SJSA1 (cell line): ENCODE data around the gene THAP12. TPM values are rescaled to one million over a fixed set of nuclear protein-coding genes. Genes with fewer than 3 reads are reported as not detected.

Experiments used
- DNase-seq, 2 experiments: peaks; one replicate each; pipeline ENCODE4 v3.0.0-alpha.2; 2015 to 2020; ENCODE audit warnings: low spot score in 2 of 2, low read depth in 1 of 2
- H3K27ac ChIP-seq: fragments of 250-450 bp; sonication (Bioruptor Pico); 2 replicates; pipeline ENCODE4 v1.5.1; 2020; ENCODE audit warnings: mild to moderate bottlenecking, moderate library complexity
- H3K27me3 ChIP-seq: fragments of 250-450 bp; sonication (Bioruptor Pico); replicated peaks from 2 replicates; pipeline ENCODE4 v1.5.1; 2020; ENCODE audit warnings: mild to moderate bottlenecking, moderate library complexity
- H3K36me3 ChIP-seq: fragments of 250-450 bp; sonication (Bioruptor Pico); 2 replicates; pipeline ENCODE4 v1.5.1; 2020; ENCODE audit warnings: mild to moderate bottlenecking
- H3K4me1 ChIP-seq: fragments of 250-450 bp; sonication (Bioruptor Pico); replicated peaks from 2 replicates; pipeline ENCODE4 v1.6.1; 2021; ENCODE audit warnings: mild to moderate bottlenecking
- H3K4me3 ChIP-seq: fragments of 250-450 bp; sonication (Bioruptor Pico); 2 replicates; pipeline ENCODE4 v1.5.1; 2020; ENCODE audit warnings: mild to moderate bottlenecking
- H3K9me3 ChIP-seq: fragments of 250-450 bp; sonication (Bioruptor Pico); replicated peaks from 2 replicates; pipeline ENCODE4 v1.5.1; 2020; ENCODE audit warnings: mild to moderate bottlenecking
- total RNA-seq: library from RNA; depleted of rRNA; stranded (reverse); fragments of >200 nt; shearing (Covaris generic); gene quantifications from 2 replicates; pipeline ENCODE4 v1.2.3, GENCODE V29; 2014

Gene THAP12
- total RNA-seq, 1 experiment from 2014 or later = 27.2 TPM

DNA sequence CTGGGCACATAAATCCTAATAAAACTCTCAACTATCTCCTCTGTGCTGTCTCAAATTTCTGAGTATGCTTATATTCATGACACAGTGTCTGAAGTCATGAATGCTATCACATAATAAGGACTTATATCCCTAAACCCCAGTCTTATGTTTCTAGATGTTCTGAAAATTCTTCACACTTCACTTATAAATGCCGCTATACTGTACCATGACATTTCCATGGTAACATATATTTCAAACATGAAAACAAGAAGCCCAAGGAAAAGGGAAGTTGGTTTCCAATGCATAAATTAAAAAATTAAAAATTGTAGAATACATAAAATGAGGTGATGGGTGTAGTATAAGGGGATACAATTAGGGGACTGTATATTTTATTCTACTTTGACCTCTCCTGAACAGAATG lies 11.9 kb upstream of the THAP12 start:
- H3K27me3 ChIP-seq = no peaks in the 10 kb centered on the region
- no peak for DNase-seq
- H3K4me1 ChIP-seq = no peaks in the 10 kb centered on the region

DNA sequence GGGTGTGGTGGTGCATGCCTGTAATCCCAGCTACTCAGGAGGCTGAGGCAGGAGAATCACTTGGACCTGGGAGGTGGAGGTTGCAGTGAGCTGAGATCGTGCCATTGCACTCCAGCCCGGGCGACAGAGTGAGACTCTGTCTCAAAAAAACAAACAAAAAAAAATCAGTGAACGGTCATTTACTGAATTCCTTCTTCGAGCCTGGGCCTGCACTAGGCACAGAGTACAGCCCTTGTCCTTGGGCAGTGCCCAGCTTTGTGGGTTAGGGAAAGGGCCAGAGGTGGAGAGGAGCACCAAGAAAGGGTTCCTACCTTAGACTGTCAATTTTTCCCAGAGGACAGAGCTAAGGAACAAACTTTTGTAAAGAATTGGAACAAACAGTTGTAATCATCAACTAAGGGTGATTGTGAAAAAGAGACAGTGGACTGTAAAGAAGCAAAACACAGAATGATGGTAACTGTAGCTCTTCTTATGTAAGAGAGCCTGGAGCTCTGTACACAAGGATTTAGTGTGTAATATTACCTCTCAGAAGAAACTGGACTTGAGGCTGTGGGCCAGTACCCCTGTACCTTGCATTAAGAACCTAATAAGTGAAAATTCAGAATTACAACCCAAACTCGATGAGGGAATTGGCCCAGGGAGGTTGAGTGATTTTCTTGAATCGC lies 11.0 kb upstream of the THAP12 start:
- no peaks in the 10 kb centered on the region for H3K4me1 ChIP-seq
- no peaks in the 10 kb centered on the region for H3K36me3 ChIP-seq
- H3K27me3 ChIP-seq = no peaks in the 10 kb centered on the region

More for the DNA sequence above, 11.9 kb upstream of the THAP12 start:
- no peaks in the 10 kb centered on the region for H3K9me3 ChIP-seq
- no peaks in the 10 kb centered on the region for H3K36me3 ChIP-seq
- H3K4me3 ChIP-seq = no peak overlapping the region
- H3K27ac ChIP-seq = no peak overlapping the region

DNA sequence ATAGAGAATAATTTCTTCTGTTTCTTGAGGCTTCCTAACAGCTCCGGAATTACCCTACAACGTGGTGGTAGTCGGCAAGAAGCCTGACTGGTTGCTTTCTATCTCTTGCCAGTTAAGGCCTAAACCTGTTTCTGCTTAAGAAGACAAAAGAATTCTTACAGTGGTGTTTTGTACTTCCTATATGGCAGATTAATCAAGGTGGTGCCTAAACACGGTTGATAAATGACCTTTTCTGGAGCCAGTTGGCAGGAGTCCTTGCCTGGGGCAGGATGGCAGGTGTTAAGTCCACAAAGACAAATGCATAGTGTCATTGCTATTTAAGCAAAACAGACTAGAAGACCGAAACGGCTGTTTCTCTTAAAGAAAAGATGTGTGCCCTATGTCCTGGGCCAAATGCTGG lies 10.1 kb upstream of the THAP12 start:
- no peak for DNase-seq
- no peaks in the 10 kb centered on the region for H3K4me1 ChIP-seq
- H3K27ac ChIP-seq = no peak overlapping the region
- no peak overlapping the region for H3K4me3 ChIP-seq
- no peaks in the 10 kb centered on the region for H3K36me3 ChIP-seq
- H3K9me3 ChIP-seq = no peaks in the 10 kb centered on the region
- H3K27me3 ChIP-seq = no peaks in the 10 kb centered on the region

More for the DNA sequence above, 11.0 kb upstream of the THAP12 start:
- Histone ChIP-seq H3K9me3 (no peaks in the 10 kb centered on the region), H3K4me3 (no peak overlapping the region), H3K27ac (no peak overlapping the region)
- no peak for DNase-seq

DNA sequence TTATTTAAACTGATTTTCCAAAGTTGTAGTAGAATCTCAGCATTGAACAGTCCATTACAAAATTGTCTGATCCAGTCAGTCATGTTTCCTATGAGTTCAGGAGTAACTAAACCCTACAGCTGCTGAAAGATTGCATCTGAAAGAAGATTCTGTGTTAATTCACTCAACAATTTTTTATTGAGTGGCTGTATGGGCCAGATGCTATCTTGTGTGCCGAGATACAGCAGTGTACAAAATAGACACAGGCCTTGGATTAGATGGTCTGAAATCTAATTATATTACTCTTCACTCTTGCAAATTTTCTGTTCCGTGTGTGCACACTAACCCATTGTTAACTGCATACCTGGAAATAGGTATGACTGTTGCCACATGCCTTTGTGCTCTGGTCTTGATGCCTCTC lies 7.5 kb upstream of the THAP12 start:
- DNase-seq = no peak
- no peak overlapping the region for H3K4me3 ChIP-seq
- no peaks in the 10 kb centered on the region for H3K27me3 ChIP-seq
- no peaks in the 10 kb centered on the region for H3K4me1 ChIP-seq
- no peaks in the 10 kb centered on the region for H3K36me3 ChIP-seq
- H3K9me3 ChIP-seq = no peaks in the 10 kb centered on the region
- no peak overlapping the region for H3K27ac ChIP-seq

DNA sequence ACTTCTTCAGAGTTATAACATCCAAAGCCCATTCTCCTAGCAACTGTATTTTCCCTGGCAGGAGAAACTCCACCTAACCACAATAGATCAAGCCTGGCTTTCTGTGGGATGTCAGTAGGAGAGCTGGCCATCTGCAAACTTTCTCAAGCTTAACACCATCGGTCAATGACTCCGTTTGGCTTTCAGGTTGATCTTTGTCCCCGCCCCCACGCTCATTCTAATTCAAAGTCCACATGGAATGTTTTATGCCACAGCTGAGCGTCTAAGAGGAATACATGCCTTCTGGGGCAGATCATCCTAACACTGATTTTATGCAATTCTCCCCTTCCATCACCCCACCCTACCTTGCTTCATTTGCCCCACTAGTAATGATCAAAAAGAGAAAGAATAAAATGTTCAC lies 5.0 kb upstream of the THAP12 start:
- Histone ChIP-seq H3K27ac (no peak overlapping the region), H3K36me3 (no peaks in the 10 kb centered on the region), H3K4me1 (no peaks in the 10 kb centered on the region), H3K4me3 (no peak overlapping the region), H3K9me3 (no peaks in the 10 kb centered on the region), H3K27me3 (no peaks in the 10 kb centered on the region)
- DNase-seq = no peak

DNA sequence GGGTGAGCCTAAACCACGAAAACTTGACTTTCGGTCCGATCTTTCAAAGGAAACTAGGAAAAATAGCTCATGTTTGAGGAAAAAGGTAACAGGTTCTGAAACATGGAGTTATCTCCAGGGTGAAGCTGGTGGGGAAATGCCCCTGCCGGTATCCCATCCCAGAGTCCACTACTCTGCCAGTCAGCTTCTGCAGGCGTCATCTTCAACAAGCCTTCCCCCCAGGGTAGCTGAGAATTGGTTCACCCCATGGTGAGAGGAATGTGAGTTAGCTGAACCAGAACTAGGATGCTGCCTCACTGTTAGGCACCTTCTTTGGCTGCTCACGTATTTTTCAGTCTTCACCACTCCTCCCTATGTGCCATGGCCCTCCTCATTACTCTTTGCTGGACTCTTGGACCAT lies 1.3 kb upstream of the THAP12 start:
- H3K27ac ChIP-seq = no peak overlapping the region
- no peak for DNase-seq
- H3K27me3 ChIP-seq = no peaks in the 10 kb centered on the region
- peaks cover 3% of the 10 kb centered on the region; the same call in 1 of the 2 replicates for H3K36me3 ChIP-seq
- H3K4me3 ChIP-seq = no peak overlapping the region
- H3K4me1 ChIP-seq = no peaks in the 10 kb centered on the region
- no peaks in the 10 kb centered on the region for H3K9me3 ChIP-seq

DNA sequence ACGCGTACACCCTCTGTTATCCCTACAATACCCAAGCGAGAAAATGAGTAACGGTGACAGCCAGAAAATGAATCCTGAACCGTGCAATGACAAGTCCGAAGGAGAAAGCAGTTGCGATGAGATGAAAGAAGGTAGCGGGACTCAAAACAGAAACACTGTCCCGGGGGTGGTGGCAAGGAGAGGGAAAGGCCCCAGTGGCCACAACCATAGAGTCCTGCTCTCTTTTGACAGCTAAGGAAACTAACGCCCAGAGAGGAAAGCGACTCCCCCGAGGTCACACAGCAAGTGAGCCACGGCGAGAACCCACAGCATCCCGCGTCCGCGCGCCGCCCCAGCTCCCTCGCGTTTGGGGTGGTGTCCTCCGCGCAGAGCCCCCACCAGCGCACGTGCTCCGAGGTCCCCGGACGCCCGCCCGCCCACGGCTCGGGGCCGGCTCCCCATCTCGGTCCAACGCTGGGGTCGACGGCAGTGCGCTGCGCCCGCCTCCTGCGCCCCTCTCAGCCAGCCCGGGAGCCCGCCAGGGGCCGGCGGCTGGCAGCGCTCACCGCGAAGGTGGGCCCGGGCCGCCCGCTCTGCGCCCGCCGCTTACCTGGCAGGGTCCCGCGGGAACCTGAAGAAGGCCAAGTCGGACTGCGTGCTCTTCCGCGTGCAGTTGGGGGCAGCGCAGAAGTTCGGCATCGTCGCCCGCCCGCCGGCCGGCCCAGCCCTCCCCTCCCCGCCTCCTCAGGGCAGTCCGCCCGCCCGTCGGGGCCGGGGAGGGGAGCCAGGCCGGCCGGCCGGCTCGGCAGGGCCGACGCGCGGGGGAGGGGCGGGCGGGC lies 564 bp downstream of the THAP12 start:
- Histone ChIP-seq H3K27me3 (no peaks in the 10 kb centered on the region), H3K4me1 (no peaks in the 10 kb centered on the region), H3K4me3 (peak overlapping the region; percentile 80), H3K27ac (no peak overlapping the region; the same call in 1 of the 2 replicates), H3K36me3 (peaks cover 3% of the 10 kb centered on the region; the same call in 1 of the 2 replicates), H3K9me3 (no peaks in the 10 kb centered on the region)
- DNase-seq = peak in 1 of 2 experiments; percentile 6

DNA sequence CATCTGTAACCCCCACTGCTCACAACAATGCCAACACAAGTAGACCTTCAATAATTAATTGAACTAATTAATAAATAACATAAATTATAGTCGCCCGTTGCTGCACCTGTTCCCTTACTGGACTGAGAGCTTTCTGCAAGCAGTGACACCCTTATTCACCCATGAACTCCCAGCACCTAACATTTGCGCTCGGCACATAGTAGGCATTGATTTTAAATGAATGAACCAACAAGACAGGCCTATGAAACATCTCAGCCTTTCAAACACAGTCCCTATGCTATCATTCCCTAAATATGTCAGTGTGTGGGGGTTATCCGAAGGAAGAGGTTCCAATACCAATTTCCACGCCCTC lies 1.1 kb downstream of the THAP12 start:
- no peaks in the 10 kb centered on the region for H3K9me3 ChIP-seq
- H3K4me3 ChIP-seq = peak overlapping the region; percentile 80
- peaks cover 3% of the 10 kb centered on the region; the same call in 1 of the 2 replicates for H3K36me3 ChIP-seq
- H3K27ac ChIP-seq = no peak overlapping the region
- no peaks in the 10 kb centered on the region for H3K4me1 ChIP-seq
- H3K27me3 ChIP-seq = no peaks in the 10 kb centered on the region
- peak in 1 of 2 experiments; percentile 0 for DNase-seq

DNA sequence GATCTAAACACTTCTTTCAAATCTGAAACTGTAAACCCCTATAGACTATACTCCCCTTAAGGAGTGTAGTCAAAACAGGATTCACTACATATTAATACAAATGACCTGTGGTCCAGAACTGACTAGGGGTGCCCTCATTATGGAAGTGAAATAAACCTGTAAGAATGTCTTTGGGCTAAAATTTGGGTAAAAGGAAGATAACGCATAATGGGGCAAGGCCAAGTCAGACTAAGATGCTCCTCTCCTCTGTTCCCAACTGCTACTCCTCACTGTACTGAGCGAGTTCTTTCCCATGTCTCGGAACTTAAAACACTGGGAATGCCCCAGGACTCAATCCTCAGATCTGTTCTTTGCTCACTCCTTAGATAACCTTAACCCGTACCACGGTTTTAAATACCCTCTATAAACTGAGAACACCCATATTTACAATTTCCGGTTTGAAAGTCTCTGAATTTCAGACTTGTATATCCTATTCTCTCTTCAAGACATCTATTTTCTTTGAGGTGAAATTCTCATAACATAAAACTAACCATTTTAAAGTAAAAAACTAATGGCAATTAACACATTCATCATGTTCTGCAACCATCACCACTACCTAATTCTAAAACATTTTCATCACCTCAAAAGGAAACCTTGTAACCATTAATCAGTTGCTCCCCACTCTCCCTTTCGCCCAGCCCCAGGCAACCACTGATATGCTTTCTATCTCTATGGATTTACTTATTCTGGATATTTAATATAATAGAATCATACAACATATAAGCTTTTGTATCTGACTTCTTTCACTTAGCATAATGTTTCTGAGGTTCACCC lies 4.0 kb downstream of the THAP12 start:
- H3K9me3 ChIP-seq = no peaks in the 10 kb centered on the region
- H3K4me1 ChIP-seq = no peaks in the 10 kb centered on the region
- no peaks in the 10 kb centered on the region for H3K27me3 ChIP-seq
- no peak for DNase-seq
- H3K4me3 ChIP-seq = no peak overlapping the region
- H3K36me3 ChIP-seq = peaks cover 3% of the 10 kb centered on the region; the same call in 1 of the 2 replicates
- H3K27ac ChIP-seq = no peak overlapping the region

DNA sequence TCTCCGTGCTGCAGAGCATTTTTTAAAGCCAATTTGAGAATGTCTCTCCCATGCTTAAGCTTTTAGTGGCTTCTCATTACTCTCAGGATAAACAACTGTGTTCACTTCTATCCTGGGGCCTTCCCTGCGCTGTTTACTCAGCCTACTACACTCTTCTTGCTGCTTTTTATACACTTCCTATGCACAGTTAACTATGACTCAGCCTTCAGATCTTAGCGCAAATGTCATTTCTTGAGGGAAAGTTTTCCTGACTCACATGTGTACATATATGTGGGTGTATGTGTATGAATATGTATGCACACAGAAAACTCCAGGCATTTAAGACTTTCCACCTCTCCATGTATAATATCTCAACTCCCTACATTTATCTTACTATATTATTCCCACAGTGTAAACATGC lies 9.8 kb downstream of the THAP12 start:
- peak; percentile 43 to 62 for DNase-seq
- no peak overlapping the region for H3K27ac ChIP-seq
- H3K36me3 ChIP-seq = no peaks in the 10 kb centered on the region
- H3K4me3 ChIP-seq = no peak overlapping the region
- no peaks in the 10 kb centered on the region for H3K27me3 ChIP-seq
- no peaks in the 10 kb centered on the region for H3K9me3 ChIP-seq
- peaks cover 8% of the 10 kb centered on the region for H3K4me1 ChIP-seq

DNA sequence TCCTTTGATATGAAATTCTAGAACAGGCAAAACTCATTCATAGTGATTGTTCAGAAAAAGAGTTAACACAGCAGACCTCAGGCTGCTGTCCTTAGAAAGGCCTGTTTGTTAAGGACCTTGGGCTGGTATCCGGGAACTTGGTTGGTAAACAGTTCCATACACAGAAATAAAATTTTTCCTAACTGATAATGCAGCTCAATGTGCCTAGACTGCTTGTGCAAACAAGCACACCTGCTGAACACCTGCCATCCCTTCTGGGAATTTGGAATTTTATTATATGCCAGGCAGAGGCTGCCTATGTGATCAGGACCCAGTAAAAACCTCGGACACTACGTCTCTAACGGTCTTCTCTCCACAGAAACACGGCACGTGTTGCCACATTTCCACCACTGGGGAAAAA lies 11.5 kb downstream of the THAP12 start:
- H3K4me3 ChIP-seq = no peak overlapping the region
- peaks cover 8% of the 10 kb centered on the region for H3K4me1 ChIP-seq
- no peaks in the 10 kb centered on the region for H3K9me3 ChIP-seq
- no peaks in the 10 kb centered on the region for H3K36me3 ChIP-seq
- H3K27me3 ChIP-seq = no peaks in the 10 kb centered on the region
- H3K27ac ChIP-seq = no peak overlapping the region
- DNase-seq = no peak

DNA sequence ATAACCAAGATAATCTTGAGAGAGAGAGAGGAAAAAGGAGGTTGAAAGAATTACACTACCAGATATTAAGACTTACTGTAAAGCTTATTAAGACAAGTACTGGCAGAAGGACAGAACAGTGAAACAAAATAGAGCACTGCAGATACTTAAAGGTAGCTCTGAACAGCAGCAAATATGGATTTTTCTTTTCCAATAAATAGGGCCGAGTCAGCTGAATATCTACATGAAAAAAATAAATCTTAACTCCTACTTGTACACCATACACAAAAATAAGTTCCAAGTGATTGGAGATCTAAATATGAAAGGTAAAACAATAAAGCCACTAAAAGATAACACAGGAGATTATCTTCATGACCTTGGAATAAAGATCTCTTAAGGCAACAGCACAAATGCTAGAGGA lies 12.4 kb downstream of the THAP12 start:
- Histone ChIP-seq H3K27me3 (no peaks in the 10 kb centered on the region), H3K4me3 (no peak overlapping the region), H3K4me1 (peaks cover 8% of the 10 kb centered on the region), H3K9me3 (no peaks in the 10 kb centered on the region), H3K27ac (no peak overlapping the region), H3K36me3 (no peaks in the 10 kb centered on the region)
- DNase-seq = no peak

DNA sequence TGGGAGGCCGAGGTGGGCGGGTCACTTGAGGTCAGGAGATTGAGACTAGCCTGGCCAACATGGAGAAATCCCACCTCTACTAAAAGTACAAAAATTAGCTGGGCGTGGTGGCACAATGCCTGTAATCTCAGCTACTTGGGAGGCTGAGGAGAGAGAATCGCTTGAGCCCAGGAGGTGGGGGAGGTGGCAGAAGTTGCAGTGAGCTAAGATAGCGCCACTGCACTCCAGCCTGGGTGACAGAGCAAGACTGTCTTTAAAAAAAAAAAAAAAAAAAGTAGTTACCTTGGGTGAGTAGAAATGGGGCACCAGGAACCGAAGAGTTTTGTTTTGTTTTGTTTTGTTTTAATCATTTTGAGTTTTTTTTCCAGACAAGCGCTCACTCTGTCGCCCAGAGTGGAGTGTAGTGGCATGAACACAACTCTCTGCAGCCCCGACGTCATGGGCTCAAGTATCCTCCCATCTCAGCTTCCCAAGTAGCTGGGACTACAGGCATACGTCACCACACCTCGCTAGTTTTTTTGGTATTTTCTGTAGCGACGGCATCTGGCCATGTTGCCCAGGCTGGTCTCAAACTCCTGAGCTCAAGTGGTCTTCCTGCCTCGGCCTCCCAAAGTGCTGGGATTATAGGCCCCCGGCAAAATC lies 15.8 kb downstream of the THAP12 start:
- H3K4me3 ChIP-seq = no peak overlapping the region
- H3K4me1 ChIP-seq = no peaks in the 10 kb centered on the region
- H3K27me3 ChIP-seq = no peaks in the 10 kb centered on the region
- no peaks in the 10 kb centered on the region for H3K36me3 ChIP-seq
- H3K9me3 ChIP-seq = no peaks in the 10 kb centered on the region
- DNase-seq = no peak
- no peak overlapping the region for H3K27ac ChIP-seq
